ENCODE results near the gene RGL3. TPM values are rescaled to one million over a fixed set of nuclear protein-coding genes. Genes with fewer than 3 reads are reported as not detected.

RGL3 gene
- total and polyA plus RNA-seq, 4 donors = 2.4 to 19.8 (median 7.8) TPM

- Histone ChIP-seq H3K9ac (ENCODE audit: low read depth in 1 of 2, low read length in 2 of 2) (peak within 1 kb of the TSS; percentile 86 to 90), H3K27ac (ENCODE audit: low read depth in 1 of 2, low read length in 2 of 2) (peak within 1 kb of the TSS; percentile 97 to 98), H3K9me3 (ENCODE audit: control insufficient read depth in 4 of 4, low read length in 3 of 4) (no peaks in the 10 kb centered on the region), H3K36me3 (ENCODE audit: control insufficient read depth in 4 of 4, insufficient read depth in 3 of 4, low read depth in 1 of 4, low read length in 3 of 4) (peaks cover 0 to 6% (median under 1%) of the 10 kb centered on the region in 4 donors), H3K27me3 (ENCODE audit: control insufficient read depth in 4 of 4, insufficient read depth in 4 of 4, low read length in 3 of 4) (no peaks in the 10 kb centered on the region), H3K4me1 (ENCODE audit: control insufficient read depth in 4 of 4, insufficient read depth in 4 of 4, low read length in 3 of 4) (peaks cover 4 to 34% (median 19%) of the 10 kb centered on the region in 4 donors), H3K4me3 (ENCODE audit: low read depth in 1 of 3, low read length in 3 of 3) (peak within 1 kb of the TSS; percentile 59 to 84 (median 79))
- WGBS = under 1% methylated on average over 44 of the region's 44 CpGs
- TF ChIP-seq TAF1 (conservative IDR thresholded peaks at IDR 0.05) (peak; percentile 29), CTCF (IDR thresholded peaks at IDR 0.05; ENCODE audit: low read depth, low read length, missing input control) (no peak), FOXA2 (IDR thresholded peaks at IDR 0.05) (no peak), RXRA (IDR thresholded peaks at IDR 0.05) (peak in 1 of 2 donors; percentile 43), FOXA1 (IDR thresholded peaks at IDR 0.05) (no peak), YY1 (IDR thresholded peaks at IDR 0.05) (peak; percentile 92), GABPA (IDR thresholded peaks at IDR 0.05 in 1 of 2, conservative IDR thresholded peaks at IDR 0.05 in 1 of 2) (peak; percentile 42 to 83), MAX (IDR thresholded peaks at IDR 0.05) (no peak), RAD21 (IDR thresholded peaks at IDR 0.05) (no peak), HNF4A (conservative IDR thresholded peaks at IDR 0.05) (no peak), EGR1 (IDR thresholded peaks at IDR 0.05; ENCODE audit: low read depth in 2 of 2) (no peak), SP1 (IDR thresholded peaks at IDR 0.05) (peak; percentile 94)
- TF ChIP-seq, protein P1, sequence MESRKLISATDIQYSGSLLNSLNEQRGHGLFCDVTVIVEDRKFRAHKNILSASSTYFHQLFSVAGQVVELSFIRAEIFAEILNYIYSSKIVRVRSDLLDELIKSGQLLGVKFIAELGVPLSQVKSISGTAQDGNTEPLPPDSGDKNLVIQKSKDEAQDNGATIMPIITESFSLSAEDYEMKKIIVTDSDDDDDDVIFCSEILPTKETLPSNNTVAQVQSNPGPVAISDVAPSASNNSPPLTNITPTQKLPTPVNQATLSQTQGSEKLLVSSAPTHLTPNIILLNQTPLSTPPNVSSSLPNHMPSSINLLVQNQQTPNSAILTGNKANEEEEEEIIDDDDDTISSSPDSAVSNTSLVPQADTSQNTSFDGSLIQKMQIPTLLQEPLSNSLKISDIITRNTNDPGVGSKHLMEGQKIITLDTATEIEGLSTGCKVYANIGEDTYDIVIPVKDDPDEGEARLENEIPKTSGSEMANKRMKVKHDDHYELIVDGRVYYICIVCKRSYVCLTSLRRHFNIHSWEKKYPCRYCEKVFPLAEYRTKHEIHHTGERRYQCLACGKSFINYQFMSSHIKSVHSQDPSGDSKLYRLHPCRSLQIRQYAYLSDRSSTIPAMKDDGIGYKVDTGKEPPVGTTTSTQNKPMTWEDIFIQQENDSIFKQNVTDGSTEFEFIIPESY (IDR thresholded peaks at IDR 0.05) = peak; percentile 32
- peak; percentile 97 for DNase-seq (ENCODE audit: low spot score)
These were observed 44.5 kb downstream of the RGL3 start, which contains the start of gene SWSAP1 for GRCh38 chr19:11374433-11375142. Gene SWSAP1 (plus strand): TSS chr19:11374666. CDS start chr19:11374681, 15 bp downstream.

- WGBS = 46% methylated on average over 11 of the region's 11 CpGs
- Histone ChIP-seq H3K36me3 (ENCODE audit: control insufficient read depth in 4 of 4, insufficient read depth in 3 of 4, low read depth in 1 of 4, low read length in 3 of 4) (peaks cover 0 to 8% (median 2%) of the 10 kb centered on the region in 4 donors), H3K9me3 (ENCODE audit: control insufficient read depth in 4 of 4, low read length in 3 of 4) (no peaks in the 10 kb centered on the region), H3K9ac (ENCODE audit: low read depth in 1 of 2, low read length in 2 of 2) (peak overlapping the region; percentile 86 to 90), H3K4me1 (ENCODE audit: control insufficient read depth in 4 of 4, insufficient read depth in 4 of 4, low read length in 3 of 4) (peaks cover 4 to 34% (median 19%) of the 10 kb centered on the region in 4 donors), H3K27me3 (ENCODE audit: control insufficient read depth in 4 of 4, insufficient read depth in 4 of 4, low read length in 3 of 4) (no peaks in the 10 kb centered on the region), H3K4me3 (ENCODE audit: low read depth in 1 of 3, low read length in 3 of 3) (peak overlapping the region; percentile 59 to 84 (median 79)), H3K27ac (ENCODE audit: low read depth in 1 of 2, low read length in 2 of 2) (peak overlapping the region; percentile 97 to 98)
- no peak for DNase-seq (ENCODE audit: low spot score)
- TF ChIP-seq ATF3 (IDR thresholded peaks at IDR 0.05) (no peak), RAD21 (IDR thresholded peaks at IDR 0.05) (no peak), CTCF (IDR thresholded peaks at IDR 0.05; ENCODE audit: low read depth, low read length, missing input control) (no peak), GABPA (IDR thresholded peaks at IDR 0.05 in 1 of 2, conservative IDR thresholded peaks at IDR 0.05 in 1 of 2) (no peak), SP1 (IDR thresholded peaks at IDR 0.05) (no peak), EGR1 (IDR thresholded peaks at IDR 0.05; ENCODE audit: low read depth in 2 of 2) (no peak), REST (IDR thresholded peaks at IDR 0.05) (no peak), TAF1 (conservative IDR thresholded peaks at IDR 0.05) (no peak), FOXA1 (IDR thresholded peaks at IDR 0.05) (no peak), NR2F2 (IDR thresholded peaks at IDR 0.05) (no peak), JUND (IDR thresholded peaks at IDR 0.05) (no peak)
- TF ChIP-seq, protein P1 (IDR thresholded peaks at IDR 0.05) = no peak
These were observed 45.2 kb downstream of the RGL3 start for GRCh38 chr19:11373885-11374432.

Data from liver (tissue), 9 donors.